Measurements from ENCODE around the gene ARID1A.
A peak's percentile ranks its signal among the peaks of the same experiment; 100 is the strongest.

ARID1A gene

GRCh38 chr1:26761217-26761616 is 65.4 kb downstream of the ARID1A start:
- H3K9ac ChIP-seq (ENCODE audit: low read length): no peak overlapping the region
- no peak overlapping the region for H4K91ac ChIP-seq (ENCODE audit: low read depth, low read length)
- no peak overlapping the region for H3K14ac ChIP-seq (ENCODE audit: low read length)
- H2BK5ac ChIP-seq (ENCODE audit: low read depth, low read length, poor library complexity): no peak overlapping the region
- peaks cover 2% of the 10 kb centered on the region for H3K9me3 ChIP-seq (ENCODE audit: insufficient read depth, low read depth, low read length)
- H3K27ac ChIP-seq (ENCODE audit: low read depth, low read length): no peak overlapping the region
- no peak overlapping the region for H4K8ac ChIP-seq (ENCODE audit: low read depth, low read length)
- DNase-seq: no peak
- no peak overlapping the region for H3K23ac ChIP-seq (ENCODE audit: low read length)
- H3K27me3 ChIP-seq (ENCODE audit: insufficient read depth, low read length): no peaks in the 10 kb centered on the region
- H3K79me2 ChIP-seq (ENCODE audit: control insufficient read depth, insufficient read depth, low read length, poor library complexity): no peaks in the 10 kb centered on the region
- H2BK12ac ChIP-seq (ENCODE audit: low read length): no peak overlapping the region
- no peak overlapping the region for H2AK5ac ChIP-seq (ENCODE audit: low read length)
- no peak overlapping the region for H2AFZ ChIP-seq (ENCODE audit: insufficient read depth, low read length, poor library complexity)
- H3K4me2 ChIP-seq (ENCODE audit: low read length): no peak overlapping the region
- H3K79me1 ChIP-seq (ENCODE audit: low read length): no peaks in the 10 kb centered on the region
- no CpG with 5 or more reads among the region's 3 CpGs for WGBS (ENCODE audit: extremely low coverage, insufficient coverage, insufficient read length)
- no peak overlapping the region for H3K4me3 ChIP-seq (ENCODE audit: low read depth, low read length)
- no peak overlapping the region for H3K4ac ChIP-seq (ENCODE audit: low read depth, low read length)
- H3K4me1 ChIP-seq (ENCODE audit: control insufficient read depth in 1 of 2, insufficient read depth in 2 of 2, low read length in 2 of 2): no peaks in the 10 kb centered on the region
- H2BK120ac ChIP-seq (ENCODE audit: insufficient read depth, low read length, poor library complexity): no peak overlapping the region
- peaks cover 45 to 62% of the 10 kb centered on the region in 2 experiments for H3K36me3 ChIP-seq (ENCODE audit: control insufficient read depth in 1 of 2, insufficient read depth in 2 of 2, low read length in 2 of 2)
- H4K12ac ChIP-seq (ENCODE audit: low read depth, low read length): no peak overlapping the region
- no peak overlapping the region for H3K18ac ChIP-seq (ENCODE audit: low read length)

- Histone ChIP-seq H3K79me1 (ENCODE audit: low read length) (no peaks in the 10 kb centered on the region), H3K4ac (ENCODE audit: low read depth, low read length) (no peak overlapping the region), H3K23ac (ENCODE audit: low read length) (no peak overlapping the region), H3K4me2 (ENCODE audit: low read length) (no peak overlapping the region), H3K27ac (ENCODE audit: low read depth, low read length) (no peak overlapping the region), H3K18ac (ENCODE audit: low read length) (no peak overlapping the region), H3K4me1 (ENCODE audit: control insufficient read depth in 1 of 2, insufficient read depth in 2 of 2, low read length in 2 of 2) (peaks cover 7 to 9% of the 10 kb centered on the region in 2 experiments), H2BK5ac (ENCODE audit: low read depth, low read length, poor library complexity) (no peak overlapping the region), H4K8ac (ENCODE audit: low read depth, low read length) (no peak overlapping the region), H2AK5ac (ENCODE audit: low read length) (no peak overlapping the region), H3K4me3 (ENCODE audit: low read depth, low read length) (no peak overlapping the region), H3K14ac (ENCODE audit: low read length) (no peak overlapping the region), H4K91ac (ENCODE audit: low read depth, low read length) (no peak overlapping the region), H2BK12ac (ENCODE audit: low read length) (no peak overlapping the region), H3K9ac (ENCODE audit: low read length) (no peak overlapping the region), H4K12ac (ENCODE audit: low read depth, low read length) (no peak overlapping the region), H2BK120ac (ENCODE audit: insufficient read depth, low read length, poor library complexity) (no peak overlapping the region), H3K9me3 (ENCODE audit: insufficient read depth, low read depth, low read length) (peaks cover 2% of the 10 kb centered on the region), H3K79me2 (ENCODE audit: control insufficient read depth, insufficient read depth, low read length, poor library complexity) (no peaks in the 10 kb centered on the region), H3K27me3 (ENCODE audit: insufficient read depth, low read length) (no peaks in the 10 kb centered on the region), H2AFZ (ENCODE audit: insufficient read depth, low read length, poor library complexity) (no peak overlapping the region), H3K36me3 (ENCODE audit: control insufficient read depth in 1 of 2, insufficient read depth in 2 of 2, low read length in 2 of 2) (peaks cover 53 to 83% of the 10 kb centered on the region in 2 experiments)
- WGBS (ENCODE audit: extremely low coverage, insufficient coverage, insufficient read length): no CpG with 5 or more reads among the region's 4 CpGs
- DNase-seq: no peak
These were observed 71.9 kb downstream of the ARID1A start for GRCh38 chr1:26767714-26768113.

GRCh38 chr1:26768755-26769154 is 72.9 kb downstream of the ARID1A start:
- H3K14ac ChIP-seq (ENCODE audit: low read length): no peak overlapping the region
- WGBS (ENCODE audit: extremely low coverage, insufficient coverage, insufficient read length): no CpG with 5 or more reads among the region's 3 CpGs
- H4K8ac ChIP-seq (ENCODE audit: low read depth, low read length): no peak overlapping the region
- no peak overlapping the region for H3K27ac ChIP-seq (ENCODE audit: low read depth, low read length)
- no peaks in the 10 kb centered on the region for H3K79me2 ChIP-seq (ENCODE audit: control insufficient read depth, insufficient read depth, low read length, poor library complexity)
- no peak overlapping the region for H2AFZ ChIP-seq (ENCODE audit: insufficient read depth, low read length, poor library complexity)
- no peaks in the 10 kb centered on the region for H3K79me1 ChIP-seq (ENCODE audit: low read length)
- peaks cover 7 to 9% of the 10 kb centered on the region in 2 experiments for H3K4me1 ChIP-seq (ENCODE audit: control insufficient read depth in 1 of 2, insufficient read depth in 2 of 2, low read length in 2 of 2)
- H3K4ac ChIP-seq (ENCODE audit: low read depth, low read length): no peak overlapping the region
- H2BK120ac ChIP-seq (ENCODE audit: insufficient read depth, low read length, poor library complexity): no peak overlapping the region
- no peaks in the 10 kb centered on the region for H3K9me3 ChIP-seq (ENCODE audit: insufficient read depth, low read depth, low read length)
- no peak overlapping the region for H3K18ac ChIP-seq (ENCODE audit: low read length)
- peaks cover 53 to 84% of the 10 kb centered on the region in 2 experiments for H3K36me3 ChIP-seq (ENCODE audit: control insufficient read depth in 1 of 2, insufficient read depth in 2 of 2, low read length in 2 of 2)
- H3K9ac ChIP-seq (ENCODE audit: low read length): no peak overlapping the region
- H4K91ac ChIP-seq (ENCODE audit: low read depth, low read length): no peak overlapping the region
- H3K4me2 ChIP-seq (ENCODE audit: low read length): no peak overlapping the region
- no peak overlapping the region for H3K4me3 ChIP-seq (ENCODE audit: low read depth, low read length)
- no peak overlapping the region for H2AK5ac ChIP-seq (ENCODE audit: low read length)
- H4K12ac ChIP-seq (ENCODE audit: low read depth, low read length): no peak overlapping the region
- no peak overlapping the region for H2BK5ac ChIP-seq (ENCODE audit: low read depth, low read length, poor library complexity)
- H3K27me3 ChIP-seq (ENCODE audit: insufficient read depth, low read length): no peaks in the 10 kb centered on the region
- H2BK12ac ChIP-seq (ENCODE audit: low read length): no peak overlapping the region
- no peak overlapping the region for H3K23ac ChIP-seq (ENCODE audit: low read length)
- peak in 1 of 2 donors; percentile 52 for DNase-seq

GRCh38 chr1:26771285-26771642 is 75.4 kb downstream of the ARID1A start:
- no peak overlapping the region for H3K4me2 ChIP-seq (ENCODE audit: low read length)
- no CpG with 5 or more reads among the region's 3 CpGs for WGBS (ENCODE audit: extremely low coverage, insufficient coverage, insufficient read length)
- no peak overlapping the region for H3K14ac ChIP-seq (ENCODE audit: low read length)
- no peak overlapping the region for H3K27ac ChIP-seq (ENCODE audit: low read depth, low read length)
- no peak overlapping the region for H2BK5ac ChIP-seq (ENCODE audit: low read depth, low read length, poor library complexity)
- no peak overlapping the region for H4K8ac ChIP-seq (ENCODE audit: low read depth, low read length)
- H3K18ac ChIP-seq (ENCODE audit: low read length): peak overlapping the region; percentile 33
- peaks cover 52 to 87% of the 10 kb centered on the region in 2 experiments for H3K36me3 ChIP-seq (ENCODE audit: control insufficient read depth in 1 of 2, insufficient read depth in 2 of 2, low read length in 2 of 2)
- no peak for DNase-seq
- H4K12ac ChIP-seq (ENCODE audit: low read depth, low read length): no peak overlapping the region
- H3K79me2 ChIP-seq (ENCODE audit: control insufficient read depth, insufficient read depth, low read length, poor library complexity): no peaks in the 10 kb centered on the region
- H3K27me3 ChIP-seq (ENCODE audit: insufficient read depth, low read length): no peaks in the 10 kb centered on the region
- no peaks in the 10 kb centered on the region for H3K79me1 ChIP-seq (ENCODE audit: low read length)
- H3K4me3 ChIP-seq (ENCODE audit: low read depth, low read length): no peak overlapping the region
- H2BK120ac ChIP-seq (ENCODE audit: insufficient read depth, low read length, poor library complexity): no peak overlapping the region
- no peak overlapping the region for H3K4ac ChIP-seq (ENCODE audit: low read depth, low read length)
- H3K23ac ChIP-seq (ENCODE audit: low read length): no peak overlapping the region
- no peaks in the 10 kb centered on the region for H3K9me3 ChIP-seq (ENCODE audit: insufficient read depth, low read depth, low read length)
- peaks cover 7 to 9% of the 10 kb centered on the region in 2 experiments for H3K4me1 ChIP-seq (ENCODE audit: control insufficient read depth in 1 of 2, insufficient read depth in 2 of 2, low read length in 2 of 2)
- no peak overlapping the region for H2AK5ac ChIP-seq (ENCODE audit: low read length)
- no peak overlapping the region for H4K91ac ChIP-seq (ENCODE audit: low read depth, low read length)
- H3K9ac ChIP-seq (ENCODE audit: low read length): no peak overlapping the region
- H2AFZ ChIP-seq (ENCODE audit: insufficient read depth, low read length, poor library complexity): peak overlapping the region; percentile 11
- no peak overlapping the region for H2BK12ac ChIP-seq (ENCODE audit: low read length)

All from trophoblast cell (in vitro differentiated cells and primary cell).